ENCODE data around the gene MED13L. TPM values are rescaled to one million over a fixed set of nuclear protein-coding genes. Genes with fewer than 3 reads are reported as not detected.

MED13L gene
- total and polyA plus RNA-seq, 4 donors: 7.9 to 94.0 (median 37.7) TPM

DNA sequence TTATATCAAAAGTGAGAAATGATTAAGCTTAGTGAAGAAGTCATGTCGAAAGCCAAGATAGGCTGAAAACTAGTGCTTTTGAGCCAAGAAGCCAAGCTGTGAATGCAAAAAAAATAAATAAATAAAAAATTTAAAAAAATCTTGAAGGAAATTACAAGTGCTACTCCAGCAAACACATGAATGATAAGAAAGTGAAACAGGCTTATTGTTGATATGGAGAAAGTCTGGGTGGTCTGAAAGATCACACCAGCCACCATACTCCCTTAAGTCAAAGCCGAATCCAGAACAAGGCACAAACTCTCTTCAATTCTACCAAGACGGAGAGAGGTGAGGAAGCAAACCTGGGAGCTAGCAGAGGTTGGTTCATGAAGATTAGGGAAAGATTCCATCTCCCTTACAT lies 49.7 kb downstream of the MED13L start:
- WGBS: 90% methylated on average over 3 of the region's 3 CpGs
- DNase-seq (ENCODE audit: low spot score): no peak
- H3K36me3 ChIP-seq (ENCODE audit: control insufficient read depth in 4 of 4, insufficient read depth in 3 of 4, low read depth in 1 of 4, low read length in 3 of 4): peaks cover 0 to 4% (median 0%) of the 10 kb centered on the region in 4 donors
- H3K4me3 ChIP-seq (ENCODE audit: low read depth in 1 of 3, low read length in 3 of 3): no peak overlapping the region
- no peak overlapping the region for H3K9ac ChIP-seq (ENCODE audit: low read depth in 1 of 2, low read length in 2 of 2)
- TF ChIP-seq TAF1 (conservative IDR thresholded peaks at IDR 0.05) (no peak), GABPA (IDR thresholded peaks at IDR 0.05 in 1 of 2, conservative IDR thresholded peaks at IDR 0.05 in 1 of 2) (no peak), FOXA1 (IDR thresholded peaks at IDR 0.05) (no peak), HNF4G (IDR thresholded peaks at IDR 0.05) (no peak), EGR1 (IDR thresholded peaks at IDR 0.05; ENCODE audit: low read depth in 2 of 2) (no peak), HNF4A (conservative IDR thresholded peaks at IDR 0.05) (no peak), YY1 (IDR thresholded peaks at IDR 0.05) (no peak), NR2F2 (IDR thresholded peaks at IDR 0.05) (no peak), JUND (IDR thresholded peaks at IDR 0.05) (no peak)
- TF ChIP-seq, protein P1, sequence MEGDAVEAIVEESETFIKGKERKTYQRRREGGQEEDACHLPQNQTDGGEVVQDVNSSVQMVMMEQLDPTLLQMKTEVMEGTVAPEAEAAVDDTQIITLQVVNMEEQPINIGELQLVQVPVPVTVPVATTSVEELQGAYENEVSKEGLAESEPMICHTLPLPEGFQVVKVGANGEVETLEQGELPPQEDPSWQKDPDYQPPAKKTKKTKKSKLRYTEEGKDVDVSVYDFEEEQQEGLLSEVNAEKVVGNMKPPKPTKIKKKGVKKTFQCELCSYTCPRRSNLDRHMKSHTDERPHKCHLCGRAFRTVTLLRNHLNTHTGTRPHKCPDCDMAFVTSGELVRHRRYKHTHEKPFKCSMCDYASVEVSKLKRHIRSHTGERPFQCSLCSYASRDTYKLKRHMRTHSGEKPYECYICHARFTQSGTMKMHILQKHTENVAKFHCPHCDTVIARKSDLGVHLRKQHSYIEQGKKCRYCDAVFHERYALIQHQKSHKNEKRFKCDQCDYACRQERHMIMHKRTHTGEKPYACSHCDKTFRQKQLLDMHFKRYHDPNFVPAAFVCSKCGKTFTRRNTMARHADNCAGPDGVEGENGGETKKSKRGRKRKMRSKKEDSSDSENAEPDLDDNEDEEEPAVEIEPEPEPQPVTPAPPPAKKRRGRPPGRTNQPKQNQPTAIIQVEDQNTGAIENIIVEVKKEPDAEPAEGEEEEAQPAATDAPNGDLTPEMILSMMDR (IDR thresholded peaks at IDR 0.05; ENCODE audit: low read depth, low read length, missing input control): no peak
- TF ChIP-seq, protein P2, sequence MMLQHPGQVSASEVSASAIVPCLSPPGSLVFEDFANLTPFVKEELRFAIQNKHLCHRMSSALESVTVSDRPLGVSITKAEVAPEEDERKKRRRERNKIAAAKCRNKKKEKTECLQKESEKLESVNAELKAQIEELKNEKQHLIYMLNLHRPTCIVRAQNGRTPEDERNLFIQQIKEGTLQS (IDR thresholded peaks at IDR 0.05): no peak
- TF ChIP-seq, protein P3, sequence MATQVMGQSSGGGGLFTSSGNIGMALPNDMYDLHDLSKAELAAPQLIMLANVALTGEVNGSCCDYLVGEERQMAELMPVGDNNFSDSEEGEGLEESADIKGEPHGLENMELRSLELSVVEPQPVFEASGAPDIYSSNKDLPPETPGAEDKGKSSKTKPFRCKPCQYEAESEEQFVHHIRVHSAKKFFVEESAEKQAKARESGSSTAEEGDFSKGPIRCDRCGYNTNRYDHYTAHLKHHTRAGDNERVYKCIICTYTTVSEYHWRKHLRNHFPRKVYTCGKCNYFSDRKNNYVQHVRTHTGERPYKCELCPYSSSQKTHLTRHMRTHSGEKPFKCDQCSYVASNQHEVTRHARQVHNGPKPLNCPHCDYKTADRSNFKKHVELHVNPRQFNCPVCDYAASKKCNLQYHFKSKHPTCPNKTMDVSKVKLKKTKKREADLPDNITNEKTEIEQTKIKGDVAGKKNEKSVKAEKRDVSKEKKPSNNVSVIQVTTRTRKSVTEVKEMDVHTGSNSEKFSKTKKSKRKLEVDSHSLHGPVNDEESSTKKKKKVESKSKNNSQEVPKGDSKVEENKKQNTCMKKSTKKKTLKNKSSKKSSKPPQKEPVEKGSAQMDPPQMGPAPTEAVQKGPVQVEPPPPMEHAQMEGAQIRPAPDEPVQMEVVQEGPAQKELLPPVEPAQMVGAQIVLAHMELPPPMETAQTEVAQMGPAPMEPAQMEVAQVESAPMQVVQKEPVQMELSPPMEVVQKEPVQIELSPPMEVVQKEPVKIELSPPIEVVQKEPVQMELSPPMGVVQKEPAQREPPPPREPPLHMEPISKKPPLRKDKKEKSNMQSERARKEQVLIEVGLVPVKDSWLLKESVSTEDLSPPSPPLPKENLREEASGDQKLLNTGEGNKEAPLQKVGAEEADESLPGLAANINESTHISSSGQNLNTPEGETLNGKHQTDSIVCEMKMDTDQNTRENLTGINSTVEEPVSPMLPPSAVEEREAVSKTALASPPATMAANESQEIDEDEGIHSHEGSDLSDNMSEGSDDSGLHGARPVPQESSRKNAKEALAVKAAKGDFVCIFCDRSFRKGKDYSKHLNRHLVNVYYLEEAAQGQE (IDR thresholded peaks at IDR 0.05): no peak
- TF ChIP-seq, protein P4, sequence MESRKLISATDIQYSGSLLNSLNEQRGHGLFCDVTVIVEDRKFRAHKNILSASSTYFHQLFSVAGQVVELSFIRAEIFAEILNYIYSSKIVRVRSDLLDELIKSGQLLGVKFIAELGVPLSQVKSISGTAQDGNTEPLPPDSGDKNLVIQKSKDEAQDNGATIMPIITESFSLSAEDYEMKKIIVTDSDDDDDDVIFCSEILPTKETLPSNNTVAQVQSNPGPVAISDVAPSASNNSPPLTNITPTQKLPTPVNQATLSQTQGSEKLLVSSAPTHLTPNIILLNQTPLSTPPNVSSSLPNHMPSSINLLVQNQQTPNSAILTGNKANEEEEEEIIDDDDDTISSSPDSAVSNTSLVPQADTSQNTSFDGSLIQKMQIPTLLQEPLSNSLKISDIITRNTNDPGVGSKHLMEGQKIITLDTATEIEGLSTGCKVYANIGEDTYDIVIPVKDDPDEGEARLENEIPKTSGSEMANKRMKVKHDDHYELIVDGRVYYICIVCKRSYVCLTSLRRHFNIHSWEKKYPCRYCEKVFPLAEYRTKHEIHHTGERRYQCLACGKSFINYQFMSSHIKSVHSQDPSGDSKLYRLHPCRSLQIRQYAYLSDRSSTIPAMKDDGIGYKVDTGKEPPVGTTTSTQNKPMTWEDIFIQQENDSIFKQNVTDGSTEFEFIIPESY (IDR thresholded peaks at IDR 0.05): no peak
- TF ChIP-seq, protein P5, sequence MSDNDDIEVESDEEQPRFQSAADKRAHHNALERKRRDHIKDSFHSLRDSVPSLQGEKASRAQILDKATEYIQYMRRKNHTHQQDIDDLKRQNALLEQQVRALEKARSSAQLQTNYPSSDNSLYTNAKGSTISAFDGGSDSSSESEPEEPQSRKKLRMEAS (IDR thresholded peaks at IDR 0.05): no peak
- H3K27me3 ChIP-seq (ENCODE audit: control insufficient read depth in 4 of 4, insufficient read depth in 4 of 4, low read length in 3 of 4): no peaks in the 10 kb centered on the region
- peaks cover 2 to 6% (median 3%) of the 10 kb centered on the region in 4 donors for H3K4me1 ChIP-seq (ENCODE audit: control insufficient read depth in 4 of 4, insufficient read depth in 4 of 4, low read length in 3 of 4)
- no peaks in the 10 kb centered on the region for H3K9me3 ChIP-seq (ENCODE audit: control insufficient read depth in 4 of 4, low read length in 3 of 4)
- no peak overlapping the region for H3K27ac ChIP-seq (ENCODE audit: low read depth in 1 of 2, low read length in 2 of 2)

DNA sequence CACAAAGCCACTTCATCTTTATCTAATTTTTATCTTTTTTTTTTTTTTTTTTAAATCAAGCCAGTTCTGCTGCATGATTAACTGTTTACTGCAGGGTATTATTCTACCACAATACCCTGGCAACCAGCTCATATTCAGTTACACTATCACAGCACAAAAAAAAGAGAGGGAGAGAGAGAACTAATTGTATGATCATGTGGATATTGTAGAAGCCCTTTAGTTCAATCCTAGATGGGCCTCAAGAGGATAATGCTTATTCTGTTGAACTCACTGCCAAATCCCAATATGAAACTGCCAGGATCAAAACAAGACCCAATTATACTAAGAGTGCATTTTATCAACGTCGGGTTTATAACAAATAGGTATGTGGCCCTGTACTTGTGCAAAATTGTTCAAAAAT lies 51.5 kb downstream of the MED13L start:
- H3K4me1 ChIP-seq (ENCODE audit: control insufficient read depth in 4 of 4, insufficient read depth in 4 of 4, low read length in 3 of 4): peaks cover 0 to 2% (median 0%) of the 10 kb centered on the region in 4 donors
- TF ChIP-seq, protein P2 (IDR thresholded peaks at IDR 0.05): no peak

More for the DNA sequence above, 51.5 kb downstream of the MED13L start:
- H3K27ac ChIP-seq (ENCODE audit: low read depth in 1 of 2, low read length in 2 of 2): no peak overlapping the region
- no peak overlapping the region for H3K9ac ChIP-seq (ENCODE audit: low read depth in 1 of 2, low read length in 2 of 2)
- WGBS: 94% methylated on average over 2 of the region's 2 CpGs
- no peaks in the 10 kb centered on the region for H3K9me3 ChIP-seq (ENCODE audit: control insufficient read depth in 4 of 4, low read length in 3 of 4)
- H3K4me3 ChIP-seq (ENCODE audit: low read depth in 1 of 3, low read length in 3 of 3): no peak overlapping the region
- H3K27me3 ChIP-seq (ENCODE audit: control insufficient read depth in 4 of 4, insufficient read depth in 4 of 4, low read length in 3 of 4): no peaks in the 10 kb centered on the region
- peaks cover 0 to 4% (median 0%) of the 10 kb centered on the region in 4 donors for H3K36me3 ChIP-seq (ENCODE audit: control insufficient read depth in 4 of 4, insufficient read depth in 3 of 4, low read depth in 1 of 4, low read length in 3 of 4)
- no peak for DNase-seq (ENCODE audit: low spot score)
